ENCODE results near the gene ANKRD10. TPM values are rescaled to one million over a fixed set of nuclear protein-coding genes. Genes with fewer than 3 reads are reported as not detected.

Gene ANKRD10
- total RNA-seq, 4 donors from 2014 or later = 19.3 to 62.9 (median 29.4) TPM

DNA sequence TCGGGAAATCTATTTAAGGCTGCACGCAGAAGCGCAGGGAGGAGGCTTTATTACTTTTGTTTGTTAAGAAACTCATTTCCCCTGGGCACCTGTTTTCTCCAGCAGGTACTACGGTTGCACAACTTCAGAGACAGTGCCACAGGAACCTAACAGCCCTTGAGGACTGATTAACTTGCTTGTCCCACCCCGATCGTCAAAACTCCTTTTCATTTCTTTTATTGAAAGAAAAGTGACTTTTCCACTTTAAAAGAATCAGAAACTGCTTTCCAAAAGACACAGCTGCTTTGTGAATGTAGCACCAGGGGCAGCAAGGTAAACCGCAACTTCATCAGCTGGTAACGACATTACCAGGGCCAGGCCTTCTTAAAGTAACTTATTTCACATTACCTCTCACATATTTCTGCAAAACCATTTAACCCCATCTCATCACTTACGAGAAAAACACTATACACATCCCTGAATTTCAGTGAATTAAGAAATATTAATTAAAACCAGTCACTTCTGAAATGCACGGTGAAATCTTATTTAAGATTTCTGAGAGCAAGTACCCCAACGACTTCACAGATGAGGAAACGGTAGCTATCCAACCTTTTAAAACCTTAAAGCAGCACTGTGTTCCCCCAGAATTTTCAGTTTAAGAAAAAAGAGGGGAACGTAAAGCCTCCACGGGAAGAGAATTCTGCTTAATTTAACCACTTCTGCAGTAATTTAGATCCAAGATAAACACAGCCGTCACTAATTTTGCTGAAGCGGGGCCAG, 1.4 kb downstream of the ANKRD10 start:
- no peaks in the 10 kb centered on the region for H3K9me3 ChIP-seq
- 0 to 1% methylated on average over 16 of the region's 16 CpGs for WGBS, 2 donors

DNA sequence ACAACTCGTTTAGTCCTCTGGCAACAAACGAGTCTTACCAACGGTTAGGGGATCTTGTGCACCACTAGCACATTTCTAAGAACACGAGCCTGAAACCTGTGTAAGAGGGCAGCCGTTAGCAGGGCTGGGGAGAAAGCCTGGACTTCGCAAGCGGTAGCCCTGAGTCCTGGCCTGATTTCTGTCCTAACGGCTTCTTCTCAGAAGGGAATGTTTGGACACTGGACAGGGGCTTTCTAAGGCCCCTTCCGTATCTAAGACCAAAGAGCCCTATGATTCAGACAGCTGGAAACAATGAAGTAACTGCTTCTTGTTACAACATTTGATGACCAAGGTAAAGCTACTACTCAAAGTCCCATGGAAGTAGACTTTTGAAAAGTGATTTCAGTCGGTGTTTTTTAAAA, 2.2 kb downstream of the ANKRD10 start:
- DNase-seq = no peak
- peaks cover 25 to 82% (median 44%) of the 10 kb centered on the region in 3 donors for H3K4me1 ChIP-seq
- WGBS, 2 donors = 19 to 20% methylated on average over 10 of the region's 10 CpGs
- H3K4me3 ChIP-seq = peak overlapping the region in 3 of 4 donors; percentile 75 to 96 (median 94)
- no peak for TF ChIP-seq POLR2A (IDR thresholded peaks at IDR 0.05)
- TF ChIP-seq, protein P1, sequence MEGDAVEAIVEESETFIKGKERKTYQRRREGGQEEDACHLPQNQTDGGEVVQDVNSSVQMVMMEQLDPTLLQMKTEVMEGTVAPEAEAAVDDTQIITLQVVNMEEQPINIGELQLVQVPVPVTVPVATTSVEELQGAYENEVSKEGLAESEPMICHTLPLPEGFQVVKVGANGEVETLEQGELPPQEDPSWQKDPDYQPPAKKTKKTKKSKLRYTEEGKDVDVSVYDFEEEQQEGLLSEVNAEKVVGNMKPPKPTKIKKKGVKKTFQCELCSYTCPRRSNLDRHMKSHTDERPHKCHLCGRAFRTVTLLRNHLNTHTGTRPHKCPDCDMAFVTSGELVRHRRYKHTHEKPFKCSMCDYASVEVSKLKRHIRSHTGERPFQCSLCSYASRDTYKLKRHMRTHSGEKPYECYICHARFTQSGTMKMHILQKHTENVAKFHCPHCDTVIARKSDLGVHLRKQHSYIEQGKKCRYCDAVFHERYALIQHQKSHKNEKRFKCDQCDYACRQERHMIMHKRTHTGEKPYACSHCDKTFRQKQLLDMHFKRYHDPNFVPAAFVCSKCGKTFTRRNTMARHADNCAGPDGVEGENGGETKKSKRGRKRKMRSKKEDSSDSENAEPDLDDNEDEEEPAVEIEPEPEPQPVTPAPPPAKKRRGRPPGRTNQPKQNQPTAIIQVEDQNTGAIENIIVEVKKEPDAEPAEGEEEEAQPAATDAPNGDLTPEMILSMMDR (IDR thresholded peaks at IDR 0.05) = no peak
- H3K36me3 ChIP-seq = peaks cover 0 to 20% (median 0%) of the 10 kb centered on the region in 3 donors
- intact Hi-C loops (cut with DNase I) = loop anchor here (10.0 kb wide), 1 partner anchor 208 kb away; the partner anchor contains the start of gene CARS2
- H3K27me3 ChIP-seq = peaks cover 0 to 5% (median 0%) of the 10 kb centered on the region in 4 donors
- H3K27ac ChIP-seq = peak overlapping the region in 3 of 4 donors; percentile 97 to 99 (median 97)
- no peaks in the 10 kb centered on the region for H3K9me3 ChIP-seq

More for the DNA sequence above, 1.4 kb downstream of the ANKRD10 start:
- Histone ChIP-seq H3K27ac (peak overlapping the region; percentile 96 to 99 (median 97)), H3K4me3 (peak overlapping the region; percentile 75 to 96 (median 88)), H3K27me3 (peaks cover 0 to 5% (median 0%) of the 10 kb centered on the region in 4 donors), H3K36me3 (peaks cover 0 to 20% (median 0%) of the 10 kb centered on the region in 3 donors), H3K4me1 (peaks cover 17 to 74% (median 35%) of the 10 kb centered on the region in 3 donors)
- TF ChIP-seq POLR2A (IDR thresholded peaks at IDR 0.05) = no peak
- TF ChIP-seq, protein P1 (IDR thresholded peaks at IDR 0.05) = no peak
- DNase-seq = no peak
- intact Hi-C loops (cut with DNase I) = loop anchor here (10.0 kb wide), 1 partner anchor 209 kb away; the partner anchor contains the start of gene CARS2

DNA sequence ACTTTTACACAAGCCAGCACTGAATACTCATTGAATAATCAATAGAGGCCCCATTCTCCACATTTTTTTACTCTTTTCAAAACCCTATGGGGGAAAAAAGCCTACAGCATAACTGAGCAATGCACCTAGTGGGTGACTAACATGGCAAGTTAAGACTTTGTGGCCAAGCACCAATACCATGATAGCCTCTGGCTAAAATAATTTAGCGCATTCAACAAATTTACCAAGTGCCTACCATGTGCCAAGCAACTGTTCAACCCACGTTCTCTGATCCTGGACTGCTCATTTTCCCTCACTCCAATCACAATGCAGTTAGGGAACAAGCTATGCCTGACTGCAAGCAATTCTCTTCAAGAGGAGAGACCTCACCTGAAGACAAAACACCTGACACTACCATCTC, 3.0 kb downstream of the ANKRD10 start:
- H3K36me3 ChIP-seq = peaks cover 0 to 20% (median 0%) of the 10 kb centered on the region in 3 donors
- no peaks in the 10 kb centered on the region for H3K9me3 ChIP-seq
- H3K4me1 ChIP-seq = peaks cover 25 to 83% (median 48%) of the 10 kb centered on the region in 3 donors
- peak overlapping the region in 3 of 4 donors; percentile 97 to 99 (median 97) for H3K27ac ChIP-seq
- H3K27me3 ChIP-seq = peaks cover 0 to 5% (median 0%) of the 10 kb centered on the region in 4 donors
- no peak for DNase-seq
- peak overlapping the region in 1 of 4 donors; percentile 75 for H3K4me3 ChIP-seq
- intact Hi-C loops (cut with DNase I) = loop anchor here (10.0 kb wide), 1 partner anchor 207 kb away; the partner anchor contains the start of gene CARS2
- WGBS, 2 donors = 28 to 29% methylated on average over 2 of the region's 2 CpGs
- TF ChIP-seq, protein P1 (IDR thresholded peaks at IDR 0.05) = no peak
- TF ChIP-seq POLR2A (IDR thresholded peaks at IDR 0.05) = no peak

DNA sequence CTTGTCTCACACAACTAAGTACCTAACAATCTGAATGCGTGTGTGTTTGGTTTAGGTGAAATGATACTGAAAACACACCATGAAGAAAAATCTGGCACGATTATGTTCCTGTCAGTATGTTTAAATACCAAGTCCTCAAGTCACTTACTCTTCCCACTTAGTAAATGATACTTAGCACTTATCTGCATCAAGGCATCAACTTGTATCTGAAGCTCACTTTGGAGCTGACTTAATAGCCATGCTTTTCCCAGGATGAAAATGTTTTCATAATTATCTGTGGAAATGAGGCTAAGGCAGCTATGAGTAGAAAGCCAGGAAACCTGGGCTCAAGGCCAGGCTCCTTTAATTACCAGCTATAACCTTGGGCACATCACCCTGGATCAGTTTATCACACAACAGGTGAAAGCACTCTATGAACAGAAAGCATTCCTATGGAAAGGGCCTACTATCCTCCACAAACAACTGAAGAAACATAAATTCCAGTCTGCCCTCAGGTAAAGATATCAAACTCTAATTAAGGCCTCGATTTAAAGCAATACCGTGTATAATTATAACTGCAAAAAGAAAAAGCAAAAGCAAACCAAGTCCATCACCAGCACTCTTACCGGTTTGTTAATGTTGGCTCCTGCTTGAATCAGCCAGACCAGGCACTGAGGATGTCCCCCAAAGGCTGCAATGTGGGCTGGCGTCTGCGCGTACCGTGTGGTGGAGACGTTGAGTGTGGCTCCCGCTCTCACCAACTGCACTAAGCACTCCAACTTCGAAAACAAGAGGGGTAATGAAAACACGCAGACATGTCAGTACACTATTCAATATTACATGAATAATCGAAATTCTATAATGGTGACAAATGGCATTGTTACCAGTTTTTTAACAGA, 4.6 kb downstream of the ANKRD10 start:
- H3K36me3 ChIP-seq = peaks cover 0 to 36% (median 0%) of the 10 kb centered on the region in 3 donors
- no peak overlapping the region for H3K4me3 ChIP-seq
- no peaks in the 10 kb centered on the region for H3K9me3 ChIP-seq
- intact Hi-C loops (cut with DNase I) = loop anchor here (10.0 kb wide), 1 partner anchor 205 kb away; the partner anchor contains the start of gene CARS2
- no peak for DNase-seq
- peaks cover 25 to 83% (median 48%) of the 10 kb centered on the region in 3 donors for H3K4me1 ChIP-seq
- peak overlapping the region in 1 of 4 donors; percentile 8 for H3K27ac ChIP-seq
- WGBS, 2 donors = 75 to 83% methylated on average over 14 of the region's 14 CpGs
- H3K27me3 ChIP-seq = peaks cover 0 to 5% (median 0%) of the 10 kb centered on the region in 4 donors
- TF ChIP-seq, protein P1 (IDR thresholded peaks at IDR 0.05) = no peak
- TF ChIP-seq POLR2A (IDR thresholded peaks at IDR 0.05) = no peak
